ENCODE data around the gene MAG.

DNA sequence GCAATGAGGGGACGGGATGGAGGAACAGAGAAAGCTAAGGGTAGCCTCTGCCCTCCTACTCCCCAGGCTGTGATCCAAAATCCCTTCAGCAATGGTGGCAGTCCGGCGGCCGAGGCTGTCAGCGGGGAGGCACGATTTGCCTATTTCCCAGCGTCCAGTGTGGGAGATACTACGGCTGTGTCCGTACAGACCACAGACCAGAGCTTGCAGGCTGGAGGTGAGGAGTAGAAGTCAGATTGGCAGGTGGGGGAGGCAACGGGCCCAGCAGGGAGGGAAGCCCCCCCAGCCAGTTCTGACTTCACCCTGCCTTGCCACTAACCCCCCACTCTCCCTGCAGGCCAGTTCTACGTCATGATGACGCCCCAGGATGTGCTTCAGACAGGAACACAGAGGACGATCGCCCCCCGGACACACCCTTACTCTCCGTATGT lies 21.6 kb upstream of the MAG start:
- TF ChIP-seq, protein P1, sequence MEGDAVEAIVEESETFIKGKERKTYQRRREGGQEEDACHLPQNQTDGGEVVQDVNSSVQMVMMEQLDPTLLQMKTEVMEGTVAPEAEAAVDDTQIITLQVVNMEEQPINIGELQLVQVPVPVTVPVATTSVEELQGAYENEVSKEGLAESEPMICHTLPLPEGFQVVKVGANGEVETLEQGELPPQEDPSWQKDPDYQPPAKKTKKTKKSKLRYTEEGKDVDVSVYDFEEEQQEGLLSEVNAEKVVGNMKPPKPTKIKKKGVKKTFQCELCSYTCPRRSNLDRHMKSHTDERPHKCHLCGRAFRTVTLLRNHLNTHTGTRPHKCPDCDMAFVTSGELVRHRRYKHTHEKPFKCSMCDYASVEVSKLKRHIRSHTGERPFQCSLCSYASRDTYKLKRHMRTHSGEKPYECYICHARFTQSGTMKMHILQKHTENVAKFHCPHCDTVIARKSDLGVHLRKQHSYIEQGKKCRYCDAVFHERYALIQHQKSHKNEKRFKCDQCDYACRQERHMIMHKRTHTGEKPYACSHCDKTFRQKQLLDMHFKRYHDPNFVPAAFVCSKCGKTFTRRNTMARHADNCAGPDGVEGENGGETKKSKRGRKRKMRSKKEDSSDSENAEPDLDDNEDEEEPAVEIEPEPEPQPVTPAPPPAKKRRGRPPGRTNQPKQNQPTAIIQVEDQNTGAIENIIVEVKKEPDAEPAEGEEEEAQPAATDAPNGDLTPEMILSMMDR (IDR thresholded peaks at IDR 0.05) = no peak
- no peak for TF ChIP-seq EZH2 (IDR thresholded peaks at IDR 0.05)
